Measurements from ENCODE around the gene EVA1B. TPM values are rescaled to one million over a fixed set of nuclear protein-coding genes. Genes with fewer than 3 reads are reported as not detected.

The EVA1B gene
- total RNA-seq, 6 experiments from 2014 or later: 3.2 to 20.6 (median 5.1) TPM

- Histone ChIP-seq H3K4me3 (no peak overlapping the region), H3K4me1 (no peaks in the 10 kb centered on the region), H3K27ac (no peak overlapping the region), H3K36me3 (peaks cover 0 to 9% (median 3%) of the 10 kb centered on the region in 4 donors), H3K27me3 (no peaks in the 10 kb centered on the region), H3K9me3 (no peaks in the 10 kb centered on the region)
- DNase-seq (no peak), ATAC-seq (peak; percentile 9 to 21 (median 14))
- intact Hi-C loops (cut with DNase I): no loop called here
- 28% methylated on average over 3 of the region's 7 CpGs for WGBS (ENCODE audit: insufficient coverage, low coverage, low lambda C conversion rate, missing lambda C conversion rate)
- TF ChIP-seq POLR2A (IDR thresholded peaks at IDR 0.05) (no peak), CTCF (IDR thresholded peaks at IDR 0.05) (no peak)
Measured at GRCh38 chr1:36339215-36339614, 15.8 kb upstream of the EVA1B start.

GRCh38 chr1:36337830-36338229 lies 14.4 kb upstream of the EVA1B start:
- peaks cover 0 to 9% (median 3%) of the 10 kb centered on the region in 4 donors for H3K36me3 ChIP-seq
- no peak overlapping the region for H3K27ac ChIP-seq
- no peaks in the 10 kb centered on the region for H3K4me1 ChIP-seq
- TF ChIP-seq POLR2A (IDR thresholded peaks at IDR 0.05) (no peak), CTCF (IDR thresholded peaks at IDR 0.05) (no peak)
- H3K9me3 ChIP-seq: no peaks in the 10 kb centered on the region
- no peak for DNase-seq
- no peak overlapping the region for H3K4me3 ChIP-seq
- peak in 1 of 4 donors; percentile 14 for ATAC-seq
- WGBS (ENCODE audit: insufficient coverage, low coverage, low lambda C conversion rate, missing lambda C conversion rate): 48% methylated on average over 3 of the region's 6 CpGs
- intact Hi-C loops (cut with DNase I): no loop called here
- H3K27me3 ChIP-seq: no peaks in the 10 kb centered on the region

- Histone ChIP-seq H3K4me3 (no peak overlapping the region), H3K36me3 (no peaks in the 10 kb centered on the region), H3K27me3 (no peaks in the 10 kb centered on the region), H3K27ac (no peak overlapping the region), H3K9me3 (no peaks in the 10 kb centered on the region), H3K4me1 (peaks cover 0 to 5% (median 0%) of the 10 kb centered on the region in 4 donors)
- TF ChIP-seq POLR2A (IDR thresholded peaks at IDR 0.05) (no peak), CTCF (IDR thresholded peaks at IDR 0.05) (no peak)
- intact Hi-C loops (cut with DNase I): no loop called here
- no peak for ATAC-seq
- 90% methylated on average over 14 of the region's 15 CpGs for WGBS (ENCODE audit: insufficient coverage, low coverage, low lambda C conversion rate, missing lambda C conversion rate)
- DNase-seq: no peak
Measured at GRCh38 chr1:36330940-36331339, 7.5 kb upstream of the EVA1B start.

- H3K36me3 ChIP-seq: no peaks in the 10 kb centered on the region
- intact Hi-C loops (cut with DNase I): no loop called here
- no peak for TF ChIP-seq POLR2A (IDR thresholded peaks at IDR 0.05)
- TF ChIP-seq CTCF (IDR thresholded peaks at IDR 0.05): no peak
- peaks cover 0 to 5% (median 0%) of the 10 kb centered on the region in 4 donors for H3K4me1 ChIP-seq
- no peaks in the 10 kb centered on the region for H3K27me3 ChIP-seq
- ATAC-seq (no peak), DNase-seq (no peak)
- H3K27ac ChIP-seq: no peak overlapping the region
- WGBS (ENCODE audit: insufficient coverage, low coverage, low lambda C conversion rate, missing lambda C conversion rate): no CpG with 5 or more reads among the region's 9 CpGs
- no peaks in the 10 kb centered on the region for H3K9me3 ChIP-seq
- H3K4me3 ChIP-seq: no peak overlapping the region
Measured at GRCh38 chr1:36329817-36330216, 6.4 kb upstream of the EVA1B start.

- H3K27me3 ChIP-seq: no peaks in the 10 kb centered on the region
- WGBS (ENCODE audit: insufficient coverage, low coverage, low lambda C conversion rate, missing lambda C conversion rate): 49% methylated on average over 4 of the region's 6 CpGs
- peak; percentile 67 to 80 (median 74) for ATAC-seq
Measured at GRCh38 chr1:36328713-36329112, 5.3 kb upstream of the EVA1B start.

More at GRCh38 chr1:36328713-36329112, 5.3 kb upstream of the EVA1B start:
- intact Hi-C loops (cut with DNase I): no loop called here
- TF ChIP-seq POLR2A (IDR thresholded peaks at IDR 0.05) (no peak), CTCF (IDR thresholded peaks at IDR 0.05) (no peak)
- peak in 1 of 3 donors; percentile 62 for DNase-seq
- H3K9me3 ChIP-seq: no peaks in the 10 kb centered on the region
- no peak overlapping the region for H3K27ac ChIP-seq
- no peak overlapping the region for H3K4me3 ChIP-seq
- H3K36me3 ChIP-seq: no peaks in the 10 kb centered on the region
- H3K4me1 ChIP-seq: peaks cover 0 to 9% (median 4%) of the 10 kb centered on the region in 4 donors
